HepG2 (cell line): ENCODE measurements around the gene ABCG1. TPM values are rescaled to one million over a fixed set of nuclear protein-coding genes. Genes with fewer than 3 reads are reported as not detected.

Experiments
- ATAC-seq: fragments of 200-7000 bp; cut with Tn5 transposase; 3 replicates; pipeline ENCODE4 v1.9.1; 2020; ENCODE audit warnings: mild to moderate bottlenecking, moderate library complexity
- BruUV-seq: library from RNA; stranded (reverse); fragments of 400-500 nt; replicated peaks from 2 replicates; lab custom pipeline; 2021; lab: Mats Ljungman, UMichigan
- CTCF ChIA-PET: fragments of 300-600 bp; formaldehyde crosslinking; extraction: SDS; loops from one replicate; lab custom pipeline; 2021; ENCODE audit warnings: low total read pairs, inconsistent platforms, low intra/inter-chr PET ratio; lab: Yijun Ruan, JAX
- POLR2A ChIA-PET: fragments of 350-600 bp; sonication (Branson Sonifier 250); formaldehyde crosslinking; loops from one replicate; lab custom pipeline; 2020; ENCODE audit warnings: antibody characterized with exemption, inconsistent platforms; lab: Yijun Ruan, JAX
- DNase-seq: peaks from one replicate; pipeline ENCODE4 v3.0.0-alpha.2; 2015; ENCODE audit warnings: low spot score
- FAIRE-seq: peaks from 3 replicates; lab custom pipeline; 2011; peaks lifted over from hg19 to GRCh38; lab: Jason Lieb, UNC
- H2AFZ ChIP-seq: one replicate; pipeline ENCODE4 v1.6.1; 2011; ENCODE audit warnings: low read length, inconsistent platforms
- H3K27ac ChIP-seq: fragments of 300-600 bp; 3 replicates; pipeline ENCODE4 v1.8.0; 2011; ENCODE audit warnings: mixed run types, mild to moderate bottlenecking, mixed read lengths, low read length, inconsistent platforms; ENCODE audit not compliant: insufficient read depth; ENCODE audit errors: extremely low read length
- H3K27me3 ChIP-seq, 2 experiments: fragments of 200-600 bp in 1 of 2; 2 replicates in 1 of 2; 3 replicates in 1 of 2; pipeline versions ENCODE4 v1.6.0 to v1.8.0; 2011; ENCODE audit warnings: low read length in 2 of 2, mild to moderate bottlenecking in 2 of 2, moderate library complexity in 2 of 2, inconsistent platforms in 1 of 2; ENCODE audit not compliant: insufficient read depth in 2 of 2, control insufficient read depth in 1 of 2
- H3K36me3 ChIP-seq, 2 experiments: fragments of 200-600 bp in 1 of 2; replicated peaks in 1 of 2; 2 replicates in 1 of 2; 3 replicates in 1 of 2; pipeline versions ENCODE4 v1.5.1 to v1.8.0; 2011; ENCODE audit warnings: low read length in 2 of 2, inconsistent platforms in 1 of 2; ENCODE audit not compliant: insufficient read depth in 2 of 2, control insufficient read depth in 1 of 2
- H3K4me1 ChIP-seq: 2 replicates; pipeline ENCODE4 v1.5.1; 2012; ENCODE audit warnings: low read length, inconsistent platforms; ENCODE audit not compliant: insufficient read depth
- H3K4me2 ChIP-seq: 2 replicates; pipeline ENCODE4 v1.6.0; 2011; ENCODE audit warnings: low read depth, low read length, inconsistent platforms
- H3K4me3 ChIP-seq, 3 experiments: fragments of 200-600 bp in 1 of 3; sonication (generic), shearing (Covaris generic) in 1 of 3; replicated peaks in 1 of 3; 2 replicates each; pipeline ENCODE4 v1.5.1; 2011 to 2016; ENCODE audit warnings: low read length in 3 of 3, inconsistent platforms in 2 of 3, low read depth in 2 of 3, mild to moderate bottlenecking in 2 of 3, control low read depth in 1 of 3, mixed read lengths in 1 of 3; ENCODE audit not compliant: insufficient read depth in 1 of 3
- H3K79me2 ChIP-seq: one replicate; pipeline ENCODE4 v1.6.1; 2011; ENCODE audit warnings: low read length, inconsistent platforms; ENCODE audit not compliant: insufficient read depth
- H3K9ac ChIP-seq: 2 replicates; pipeline ENCODE4 v1.6.0; 2011; ENCODE audit warnings: mild to moderate bottlenecking, low read depth, low read length, inconsistent platforms; ENCODE audit not compliant: insufficient read depth
- H3K9me3 ChIP-seq: 2 replicates; pipeline ENCODE4 v1.5.1; 2012; ENCODE audit warnings: mild to moderate bottlenecking, low read length
- H4K20me1 ChIP-seq: 2 replicates; pipeline ENCODE4 v1.6.0; 2011; ENCODE audit warnings: inconsistent platforms, mild to moderate bottlenecking, low read length, moderate library complexity; ENCODE audit not compliant: insufficient read depth
- CREB1 ChIP-seq, 2 experiments: fragments of 450-650 bp in 1 of 2; IDR thresholded peaks; 2 replicates each; pipeline ENCODE4 v1.6.1; 2016 to 2017; ENCODE audit warnings: control low read depth in 1 of 2, mild to moderate bottlenecking in 1 of 2, missing compliant biosample characterization in 1 of 2, missing genetic modification characterization in 1 of 2
- FOXM1 ChIP-seq: sonication (generic); formaldehyde crosslinking; IDR thresholded peaks from 2 replicates; pipeline ENCODE4 v1.5.0; 2020; ENCODE audit warnings: missing genetic modification reagents
- IRF2 ChIP-seq: IDR thresholded peaks from 2 replicates; pipeline ENCODE4 v1.6.1; 2018; ENCODE audit warnings: missing genetic modification reagents, missing compliant biosample characterization
- ZFP90 ChIP-seq: sonication (generic); formaldehyde crosslinking; IDR thresholded peaks from 2 replicates; pipeline ENCODE4 v1.8.0; 2022; ENCODE audit warnings: missing genetic modification reagents, mild to moderate bottlenecking, inconsistent platforms, borderline replicate concordance
- ZNF335 ChIP-seq: sonication (generic); formaldehyde crosslinking; IDR thresholded peaks from 2 replicates; pipeline ENCODE4 v1.4.0; 2020; ENCODE audit warnings: missing genetic modification reagents
- ZNF646 ChIP-seq: sonication (generic); formaldehyde crosslinking; IDR thresholded peaks from 2 replicates; pipeline ENCODE4 v1.9.0; 2021; ENCODE audit warnings: mild to moderate bottlenecking, missing genetic modification reagents
- WGBS: methylation state at CpG from one replicate; pipeline ENCODE4 v1.1.6; 2017; ENCODE audit warnings: low lambda C conversion rate; 5-methylcytosine and 5-hydroxymethylcytosine counted together
- in situ Hi-C: cut with HindIII; loops from 2 replicates; pipeline ENCODE4 v1.10.0; 2017; ENCODE audit warnings: low pct_unique_long_range_greater_than_20kb; ENCODE audit not compliant: extremely low pct_ligation_motif_present
- intact Hi-C: fragments of 100-400 bp; cut with micrococcal nuclease; formaldehyde crosslinking; loops from one replicate; pipeline ENCODE4 v1.10.0; 2022; ENCODE audit not compliant: unreplicated experiment
- polyA plus RNA-seq, 8 experiments: library from polyadenylated mRNA; depleted of rRNA in 3 of 8; stranded (reverse) in 7 of 8; unstranded in 1 of 8; fragments of >200 nt; fragmentation: Illumina TruSeq in 4 of 8; extraction: Trizol in 4 of 8; gene quantifications; 2 replicates each; pipeline versions ENCODE4 v1.2.1 to v1.2.3, GENCODE V29; 2011 to 2016; ENCODE audit warnings: low read depth in 4 of 8, missing spikeins in 1 of 8, mixed read lengths in 1 of 8; ENCODE audit not compliant: insufficient read depth in 1 of 8
- total RNA-seq, 5 experiments: library from RNA; depleted of rRNA; stranded (reverse); fragments of >200 nt; fragmentation: Illumina TruSeq; extraction: Trizol; gene quantifications; 2 replicates each; pipeline ENCODE4 v1.2.3, GENCODE V29; 2016; ENCODE audit warnings: low read depth in 1 of 5
- TF ChIP-seq, protein P1 (sequence below): sonication (generic); formaldehyde crosslinking; IDR thresholded peaks from 2 replicates; pipeline ENCODE4 v1.4.0; 2020; ENCODE audit warnings: mild to moderate bottlenecking, missing genetic modification reagents
- TF ChIP-seq, protein P2 (sequence below): IDR thresholded peaks from 2 replicates; pipeline ENCODE4 v1.6.1; 2018; ENCODE audit warnings: missing genetic modification reagents, mild to moderate bottlenecking, missing compliant biosample characterization
- TF ChIP-seq, protein P3 (sequence below): IDR thresholded peaks from 2 replicates; pipeline ENCODE4 v1.6.1; 2016

Gene ABCG1
- total and polyA plus RNA-seq, 2 of the 13 experiments (the other 11 are each of a cell fraction or from before 2014, with no cell fraction given), result 0.04 TPM; not detected in 1

DNA sequence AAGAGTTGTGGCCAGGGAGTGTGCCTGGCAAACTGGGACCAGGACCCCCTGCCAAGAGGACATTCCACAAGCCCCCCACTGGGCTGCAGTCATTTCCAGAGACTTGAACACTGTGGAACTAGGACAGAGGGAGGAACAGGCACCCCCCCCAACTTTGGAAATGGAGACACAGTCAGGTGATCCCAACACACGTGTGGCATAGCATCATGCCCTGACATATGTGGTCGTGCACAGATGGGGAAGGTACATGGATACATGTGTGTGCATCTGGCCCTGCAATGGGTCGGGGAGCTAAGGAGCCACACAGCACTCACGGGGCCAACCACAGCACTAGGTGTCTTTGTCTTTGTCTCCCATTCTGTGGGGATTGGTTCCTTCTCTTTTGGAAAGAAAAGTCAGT, 102.9 kb downstream of the ABCG1 start:
- Histone ChIP-seq H3K36me3 (no peaks in the 10 kb centered on the region), H3K9ac (no peak overlapping the region), H3K4me2 (no peak overlapping the region), H3K4me1 (no peaks in the 10 kb centered on the region; the same call in 1 of the 2 replicates), H3K4me3 (no peak overlapping the region), H2AFZ (no peak overlapping the region), H3K9me3 (no peaks in the 10 kb centered on the region), H3K27me3 (peaks cover 1 to 14% of the 10 kb centered on the region in 2 experiments; a peak in 4 of 5 replicates), H4K20me1 (no peaks in the 10 kb centered on the region), H3K79me2 (no peaks in the 10 kb centered on the region), H3K27ac (no peak overlapping the region)
- in situ Hi-C loops (no loop called here), intact Hi-C loops (no loop called here)
- WGBS, result no CpG with 5 or more reads among the region's 4 CpGs
- no peak for ATAC-seq
- FAIRE-seq, result no peak
- CTCF ChIA-PET, result interaction anchor here (0.6 kb wide), 1 partner anchor 53 kb away, joined by 3 read pairs; no protein-coding TSS in a partner anchor
- no peak for DNase-seq
- BruUV-seq, result no TSS peak
- POLR2A ChIA-PET, result no interaction called here
- TF ChIP-seq CREB1 (IDR thresholded peaks at IDR 0.05) (no peak), CREB1 (CRISPR knock-in tag; IDR thresholded peaks at IDR 0.05) (no peak), ZNF646 (CRISPR knock-in tag) (no peak), IRF2 (CRISPR knock-in tag) (no peak), FOXM1 (no peak), ZFP90 (no peak), ZNF335 (no peak)
- TF ChIP-seq, protein P1, sequence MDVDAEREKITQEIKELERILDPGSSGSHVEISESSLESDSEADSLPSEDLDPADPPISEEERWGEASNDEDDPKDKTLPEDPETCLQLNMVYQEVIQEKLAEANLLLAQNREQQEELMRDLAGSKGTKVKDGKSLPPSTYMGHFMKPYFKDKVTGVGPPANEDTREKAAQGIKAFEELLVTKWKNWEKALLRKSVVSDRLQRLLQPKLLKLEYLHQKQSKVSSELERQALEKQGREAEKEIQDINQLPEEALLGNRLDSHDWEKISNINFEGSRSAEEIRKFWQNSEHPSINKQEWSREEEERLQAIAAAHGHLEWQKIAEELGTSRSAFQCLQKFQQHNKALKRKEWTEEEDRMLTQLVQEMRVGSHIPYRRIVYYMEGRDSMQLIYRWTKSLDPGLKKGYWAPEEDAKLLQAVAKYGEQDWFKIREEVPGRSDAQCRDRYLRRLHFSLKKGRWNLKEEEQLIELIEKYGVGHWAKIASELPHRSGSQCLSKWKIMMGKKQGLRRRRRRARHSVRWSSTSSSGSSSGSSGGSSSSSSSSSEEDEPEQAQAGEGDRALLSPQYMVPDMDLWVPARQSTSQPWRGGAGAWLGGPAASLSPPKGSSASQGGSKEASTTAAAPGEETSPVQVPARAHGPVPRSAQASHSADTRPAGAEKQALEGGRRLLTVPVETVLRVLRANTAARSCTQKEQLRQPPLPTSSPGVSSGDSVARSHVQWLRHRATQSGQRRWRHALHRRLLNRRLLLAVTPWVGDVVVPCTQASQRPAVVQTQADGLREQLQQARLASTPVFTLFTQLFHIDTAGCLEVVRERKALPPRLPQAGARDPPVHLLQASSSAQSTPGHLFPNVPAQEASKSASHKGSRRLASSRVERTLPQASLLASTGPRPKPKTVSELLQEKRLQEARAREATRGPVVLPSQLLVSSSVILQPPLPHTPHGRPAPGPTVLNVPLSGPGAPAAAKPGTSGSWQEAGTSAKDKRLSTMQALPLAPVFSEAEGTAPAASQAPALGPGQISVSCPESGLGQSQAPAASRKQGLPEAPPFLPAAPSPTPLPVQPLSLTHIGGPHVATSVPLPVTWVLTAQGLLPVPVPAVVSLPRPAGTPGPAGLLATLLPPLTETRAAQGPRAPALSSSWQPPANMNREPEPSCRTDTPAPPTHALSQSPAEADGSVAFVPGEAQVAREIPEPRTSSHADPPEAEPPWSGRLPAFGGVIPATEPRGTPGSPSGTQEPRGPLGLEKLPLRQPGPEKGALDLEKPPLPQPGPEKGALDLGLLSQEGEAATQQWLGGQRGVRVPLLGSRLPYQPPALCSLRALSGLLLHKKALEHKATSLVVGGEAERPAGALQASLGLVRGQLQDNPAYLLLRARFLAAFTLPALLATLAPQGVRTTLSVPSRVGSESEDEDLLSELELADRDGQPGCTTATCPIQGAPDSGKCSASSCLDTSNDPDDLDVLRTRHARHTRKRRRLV, result no peak
- TF ChIP-seq, protein P2, sequence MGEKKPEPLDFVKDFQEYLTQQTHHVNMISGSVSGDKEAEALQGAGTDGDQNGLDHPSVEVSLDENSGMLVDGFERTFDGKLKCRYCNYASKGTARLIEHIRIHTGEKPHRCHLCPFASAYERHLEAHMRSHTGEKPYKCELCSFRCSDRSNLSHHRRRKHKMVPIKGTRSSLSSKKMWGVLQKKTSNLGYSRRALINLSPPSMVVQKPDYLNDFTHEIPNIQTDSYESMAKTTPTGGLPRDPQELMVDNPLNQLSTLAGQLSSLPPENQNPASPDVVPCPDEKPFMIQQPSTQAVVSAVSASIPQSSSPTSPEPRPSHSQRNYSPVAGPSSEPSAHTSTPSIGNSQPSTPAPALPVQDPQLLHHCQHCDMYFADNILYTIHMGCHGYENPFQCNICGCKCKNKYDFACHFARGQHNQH (CRISPR knock-in tag), result no peak
- TF ChIP-seq, protein P3, sequence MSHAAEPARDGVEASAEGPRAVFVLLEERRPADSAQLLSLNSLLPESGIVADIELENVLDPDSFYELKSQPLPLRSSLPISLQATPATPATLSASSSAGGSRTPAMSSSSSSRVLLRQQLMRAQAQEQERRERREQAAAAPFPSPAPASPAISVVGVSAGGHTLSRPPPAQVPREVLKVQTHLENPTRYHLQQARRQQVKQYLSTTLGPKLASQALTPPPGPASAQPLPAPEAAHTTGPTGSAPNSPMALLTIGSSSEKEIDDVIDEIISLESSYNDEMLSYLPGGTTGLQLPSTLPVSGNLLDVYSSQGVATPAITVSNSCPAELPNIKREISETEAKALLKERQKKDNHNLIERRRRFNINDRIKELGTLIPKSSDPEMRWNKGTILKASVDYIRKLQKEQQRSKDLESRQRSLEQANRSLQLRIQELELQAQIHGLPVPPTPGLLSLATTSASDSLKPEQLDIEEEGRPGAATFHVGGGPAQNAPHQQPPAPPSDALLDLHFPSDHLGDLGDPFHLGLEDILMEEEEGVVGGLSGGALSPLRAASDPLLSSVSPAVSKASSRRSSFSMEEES (CRISPR knock-in tag), result no peak
